GM12878 (cell line): ENCODE data around the gene CAMK4. TPM values are rescaled to one million over a fixed set of nuclear protein-coding genes. Genes with fewer than 3 reads are reported as not detected.

ENCODE experiments used
- ATAC-seq: fragments of 200-7000 bp; cut with Tn5 transposase; 3 replicates; pipeline ENCODE4 v1.9.1; 2020; ENCODE audit warnings: mild to moderate bottlenecking, moderate library complexity
- BruUV-seq: library from RNA; stranded (reverse); fragments of 400-500 nt; replicated peaks from 2 replicates; lab custom pipeline; 2021; lab: Mats Ljungman, UMichigan
- CTCF ChIA-PET: fragments of 300-600 bp; sonication (Branson Sonifier 250); formaldehyde crosslinking; extraction: SDS; loops from one replicate; lab custom pipeline; 2021; ENCODE audit warnings: inconsistent platforms; lab: Yijun Ruan, JAX
- POLR2A ChIA-PET: fragments of 350-600 bp; formaldehyde crosslinking; extraction: SDS; loops from one replicate; lab custom pipeline; 2021; ENCODE audit warnings: inconsistent platforms; lab: Charles Lee
- RAD21 ChIA-PET: fragments of 300-600 bp; sonication (Branson Sonifier 250); formaldehyde crosslinking; loops from one replicate; lab custom pipeline; 2023; ENCODE audit warnings: antibody characterized with exemption; ENCODE audit not compliant: unreplicated experiment; lab: Charles Lee
- SMC1A ChIA-PET: fragments of 300-600 bp; sonication (Branson Sonifier 250); formaldehyde crosslinking; loops from one replicate; lab custom pipeline; 2023; ENCODE audit not compliant: unreplicated experiment, uncharacterized antibody; lab: Charles Lee
- DNase-seq: peaks from one replicate; pipeline ENCODE4 v3.0.0-alpha.2; 2011; ENCODE audit warnings: low read depth, low spot score
- FAIRE-seq: peaks from 3 replicates; lab custom pipeline; 2011; peaks lifted over from hg19 to GRCh38; lab: Jason Lieb, UNC
- H2AFZ ChIP-seq: 2 replicates; pipeline ENCODE4 v1.6.0; 2011; ENCODE audit warnings: low read depth, low read length, control low read depth; ENCODE audit not compliant: control insufficient read depth
- H3K27ac ChIP-seq: 2 replicates; pipeline ENCODE4 v1.5.1; 2011; ENCODE audit warnings: control low read depth; ENCODE audit not compliant: control insufficient read depth, insufficient read depth
- H3K27me3 ChIP-seq, 2 experiments: replicated peaks in 1 of 2; 2 replicates each; pipeline versions ENCODE4 v1.6.0 to v1.6.1; 2011; ENCODE audit warnings: low read length in 1 of 2; ENCODE audit not compliant: control insufficient read depth in 2 of 2, insufficient read depth in 2 of 2
- H3K36me3 ChIP-seq, 2 experiments: 2 replicates each; pipeline ENCODE4 v1.5.1; 2011; ENCODE audit warnings: low read length in 1 of 2; ENCODE audit not compliant: control insufficient read depth in 2 of 2, insufficient read depth in 2 of 2
- H3K4me1 ChIP-seq: 2 replicates; pipeline ENCODE4 v1.6.1; 2011; ENCODE audit warnings: mild to moderate bottlenecking, low read length, moderate library complexity, mixed read lengths; ENCODE audit not compliant: control insufficient read depth, insufficient read depth
- H3K4me2 ChIP-seq: 2 replicates; pipeline ENCODE4 v1.6.0; 2011; ENCODE audit warnings: control low read depth; ENCODE audit not compliant: control insufficient read depth, insufficient read depth
- H3K4me3 ChIP-seq: fragments of 200-600 bp; sonication (generic); 2 replicates; pipeline ENCODE4 v1.5.1; 2016
- H3K79me2 ChIP-seq: 2 replicates; pipeline ENCODE4 v1.6.0; 2011; ENCODE audit warnings: low read length; ENCODE audit not compliant: control insufficient read depth, insufficient read depth
- H3K9ac ChIP-seq: 2 replicates; pipeline ENCODE4 v1.8.0; 2011; ENCODE audit warnings: low read length, control low read depth, mixed read lengths; ENCODE audit not compliant: control insufficient read depth, insufficient read depth
- H3K9me3 ChIP-seq: replicated peaks from 3 replicates; pipeline ENCODE4 v1.5.1; 2011; ENCODE audit warnings: mild to moderate bottlenecking, low read length; ENCODE audit not compliant: control insufficient read depth, insufficient read depth
- H4K20me1 ChIP-seq: 2 replicates; pipeline ENCODE4 v1.6.0; 2011; ENCODE audit not compliant: control insufficient read depth, insufficient read depth
- ATF7 ChIP-seq: fragments of 450-650 bp; IDR thresholded peaks from 2 replicates; pipeline ENCODE4 v1.6.1; 2016; ENCODE audit warnings: low read depth, mild to moderate bottlenecking
- RUNX3 ChIP-seq: IDR thresholded peaks from 2 replicates; pipeline ENCODE4 v1.6.1; 2012; ENCODE audit warnings: low read length, inconsistent platforms
- TAF1 ChIP-seq: IDR thresholded peaks from 2 replicates; pipeline ENCODE4 v1.6.1; 2011; ENCODE audit warnings: mild to moderate bottlenecking, low read depth, low read length, borderline replicate concordance
- ZNF384 ChIP-seq: IDR thresholded peaks from 2 replicates; pipeline ENCODE4 v1.6.1; 2012; ENCODE audit warnings: low read depth, mild to moderate bottlenecking, low read length, improper control_type of control experiment, borderline replicate concordance
- WGBS: methylation state at CpG from one replicate; pipeline ENCODE4 v1.1.6; 2016; ENCODE audit warnings: low lambda C conversion rate; ENCODE audit not compliant: insufficient replicate concordance, insufficient coverage; ENCODE audit errors: missing lambda C conversion rate; 5-methylcytosine and 5-hydroxymethylcytosine counted together
- in situ Hi-C: fragments of 300-500 bp; cut with MboI; formaldehyde crosslinking; loops from 9 replicates; pipeline ENCODE4 v1.14.3; 2018; ENCODE audit warnings: mixed read lengths
- intact Hi-C: fragments of 100-400 bp; cut with micrococcal nuclease; formaldehyde crosslinking; loops from one replicate; pipeline ENCODE4 v1.14.2; 2022; ENCODE audit not compliant: unreplicated experiment
- polyA plus RNA-seq, 11 experiments: library from polyadenylated mRNA; depleted of rRNA in 4 of 11; unstranded in 6 of 11; stranded (reverse) in 5 of 11; fragments of >200 nt; fragmentation: Nextera tagmentation in 4 of 11; fragmentation: Illumina TruSeq in 1 of 11; extraction: Ambion mirVana in 4 of 11; extraction: Trizol in 1 of 11; gene quantifications; 1 replicate in 1 of 11; 2 replicates in 10 of 11; pipeline versions ENCODE4 v1.2.1 to v1.2.3, GENCODE V29; 2011 to 2016; ENCODE audit warnings: inconsistent platforms in 2 of 11, missing spikeins in 2 of 11, low read depth in 1 of 11
- total RNA-seq, 4 experiments: library from RNA; depleted of rRNA in 3 of 4; stranded (reverse); fragments of >200 nt in 3 of 4; fragmentation: Illumina TruSeq in 1 of 4; extraction: Trizol in 1 of 4; gene quantifications; 2 replicates each; pipeline versions ENCODE4 v1.2.1 to v1.2.3, GENCODE V29; 2013 to 2021
- TF ChIP-seq, protein P1 (sequence below): fragments of 450-650 bp; IDR thresholded peaks from 2 replicates; pipeline ENCODE4 v1.6.1; 2018; ENCODE audit warnings: borderline replicate concordance, mild to moderate bottlenecking; ENCODE audit not compliant: partially characterized antibody

Gene CAMK4
- total and polyA plus RNA-seq, 10 of the 15 experiments (the other 5 are each of a cell fraction or from before 2014, with no cell fraction given) = 13.3 to 51.9 (median 35.3) TPM

DNA sequence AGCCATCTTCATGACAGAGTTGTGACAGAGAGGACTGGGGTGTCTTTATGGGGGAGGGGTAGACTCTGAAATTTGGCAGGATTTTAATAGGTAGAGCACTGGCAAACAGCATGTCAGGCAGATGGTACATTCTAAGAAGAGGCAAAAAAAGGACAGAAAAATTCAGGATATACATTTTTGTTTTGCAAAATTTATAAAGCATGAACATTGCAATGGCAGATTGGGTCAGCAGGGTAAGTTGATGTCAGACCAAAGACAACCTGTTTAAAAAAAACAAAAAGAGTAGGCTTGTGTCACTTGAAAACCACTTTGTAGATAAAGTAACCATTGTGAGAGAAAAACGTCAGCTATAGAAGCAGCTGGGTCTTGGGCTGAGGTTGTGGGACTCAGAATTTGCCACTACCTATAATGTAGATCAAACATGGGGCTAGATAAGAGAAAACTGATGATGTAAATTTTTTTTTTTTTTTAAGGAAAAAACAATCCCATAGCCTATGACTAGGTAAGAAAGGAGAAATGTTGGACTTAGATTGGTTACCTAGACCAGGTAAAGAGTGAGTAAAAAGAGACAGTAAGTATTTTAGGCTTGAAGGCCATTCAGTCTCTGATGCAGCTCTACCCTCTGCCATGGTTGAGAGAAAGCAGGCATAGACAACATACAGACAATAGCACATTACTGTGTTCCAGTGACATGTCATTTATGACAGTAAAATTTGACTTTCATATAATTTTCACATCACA is 8.3 kb downstream of the CAMK4 start:
- H3K4me3 ChIP-seq = peak overlapping the region; percentile 30
- intact Hi-C loops (no loop called here), in situ Hi-C loops (loop anchor here (25.0 kb wide), 1 partner anchor 495 kb away; the partner anchor contains the start of genes SLC25A46 and TMEM232)
- CTCF ChIA-PET = interaction anchor here (1.1 to 16.0 kb wide), 4 partner anchors 9 to 117 kb away, joined by 3 to 263 read pairs (median 11); partner anchors contain the start of gene CAMK4
- no peaks in the 10 kb centered on the region for H3K27me3 ChIP-seq
- peak overlapping the region; percentile 67 for H3K4me2 ChIP-seq
- FAIRE-seq (no peak), DNase-seq (no peak), ATAC-seq (peak; percentile 11; the same call in 2 of the 3 replicates)
- no peak overlapping the region for H2AFZ ChIP-seq
- peaks cover 66% of the 10 kb centered on the region for H3K4me1 ChIP-seq
- RAD21 ChIA-PET = interaction anchor here (0.6 to 21.9 kb wide), 5 partner anchors 18 to 274 kb away, joined by 3 to 443 read pairs (median 3); no protein-coding TSS in a partner anchor
- 61% methylated on average over 1 of the region's 1 CpG for WGBS
- peaks cover 2 to 3% of the 10 kb centered on the region in 2 experiments; a peak in 1 of 4 replicates for H3K36me3 ChIP-seq
- H3K27ac ChIP-seq = peak overlapping the region; percentile 73
- POLR2A ChIA-PET = interaction anchor here (1.2 to 13.0 kb wide), 3 partner anchors 15 to 279 kb away, joined by 4 to 172 read pairs (median 6); no protein-coding TSS in a partner anchor
- no peaks in the 10 kb centered on the region for H3K9me3 ChIP-seq
- SMC1A ChIA-PET = interaction anchor here (1.1 to 23.4 kb wide), 4 partner anchors 9 to 914 kb away, joined by 3 to 608 read pairs (median 80); no protein-coding TSS in a partner anchor
- TF ChIP-seq ZNF384 (peak; percentile 49; the same call in 1 of the 2 replicates), TAF1 (no peak), RUNX3 (peak; percentile 34; the same call in 1 of the 2 replicates), ATF7 (peak; percentile 70)
- TF ChIP-seq, protein P1, sequence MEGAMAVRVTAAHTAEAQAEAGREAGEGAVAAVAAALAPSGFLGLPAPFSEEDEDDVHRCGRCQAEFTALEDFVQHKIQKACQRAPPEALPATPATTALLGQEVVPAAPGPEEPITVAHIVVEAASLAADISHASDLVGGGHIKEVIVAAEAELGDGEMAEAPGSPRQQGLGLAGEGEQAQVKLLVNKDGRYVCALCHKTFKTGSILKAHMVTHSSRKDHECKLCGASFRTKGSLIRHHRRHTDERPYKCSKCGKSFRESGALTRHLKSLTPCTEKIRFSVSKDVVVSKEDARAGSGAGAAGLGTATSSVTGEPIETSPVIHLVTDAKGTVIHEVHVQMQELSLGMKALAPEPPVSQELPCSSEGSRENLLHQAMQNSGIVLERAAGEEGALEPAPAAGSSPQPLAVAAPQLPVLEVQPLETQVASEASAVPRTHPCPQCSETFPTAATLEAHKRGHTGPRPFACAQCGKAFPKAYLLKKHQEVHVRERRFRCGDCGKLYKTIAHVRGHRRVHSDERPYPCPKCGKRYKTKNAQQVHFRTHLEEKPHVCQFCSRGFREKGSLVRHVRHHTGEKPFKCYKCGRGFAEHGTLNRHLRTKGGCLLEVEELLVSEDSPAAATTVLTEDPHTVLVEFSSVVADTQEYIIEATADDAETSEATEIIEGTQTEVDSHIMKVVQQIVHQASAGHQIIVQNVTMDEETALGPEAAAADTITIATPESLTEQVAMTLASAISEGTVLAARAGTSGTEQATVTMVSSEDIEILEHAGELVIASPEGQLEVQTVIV = no peak
- H4K20me1 ChIP-seq = no peaks in the 10 kb centered on the region
- no peak overlapping the region for H3K9ac ChIP-seq
- peaks cover 97% of the 10 kb centered on the region for H3K79me2 ChIP-seq
- BruUV-seq = no TSS peak
